IMR-90 (cell line): ENCODE results near the gene EPOP. TPM values are rescaled to one million over a fixed set of nuclear protein-coding genes. Genes with fewer than 3 reads are reported as not detected.

Experiments
- ATAC-seq: fragments of 200-7000 bp; cut with Tn5 transposase; 2 replicates; pipeline ENCODE4 v1.9.1; 2020; ENCODE audit warnings: low read depth, mild to moderate bottlenecking, moderate library complexity
- BruUV-seq: library from RNA; stranded (reverse); fragments of 400-500 nt; replicated peaks from 2 replicates; lab custom pipeline; 2021; lab: Mats Ljungman, UMichigan
- CTCF ChIA-PET: fragments of 300-600 bp; formaldehyde crosslinking; extraction: SDS; loops from one replicate; lab custom pipeline; 2021; ENCODE audit warnings: antibody characterized with exemption; lab: Yijun Ruan, JAX
- POLR2A ChIA-PET: fragments of 300-600 bp; sonication (Branson Sonifier 250); formaldehyde crosslinking; loops from one replicate; lab custom pipeline; 2022; ENCODE audit warnings: antibody characterized with exemption; ENCODE audit not compliant: unreplicated experiment; lab: Charles Lee
- DNase-seq: peaks from one replicate; pipeline ENCODE4 v3.0.0; 2013
- H2AFZ ChIP-seq: replicated peaks from 2 replicates; pipeline ENCODE3; 2013; ENCODE audit warnings: low read length, mild to moderate bottlenecking; ENCODE audit not compliant: poor library complexity
- H2AK5ac ChIP-seq: 2 replicates; pipeline ENCODE4 v1.6.1; 2013; ENCODE audit warnings: low read depth, low read length, inconsistent platforms
- H2AK9ac ChIP-seq: replicated peaks from 2 replicates; pipeline ENCODE3; 2013; ENCODE audit warnings: mild to moderate bottlenecking, low read depth, low read length, moderate library complexity; ENCODE audit not compliant: poor library complexity
- H2BK120ac ChIP-seq: 2 replicates; pipeline ENCODE4 v1.6.1; 2013; ENCODE audit warnings: low read depth, low read length, inconsistent platforms
- H2BK15ac ChIP-seq: 3 replicates; pipeline ENCODE4 v1.6.1; 2013; ENCODE audit warnings: low read depth, low read length, inconsistent platforms
- H2BK20ac ChIP-seq: 2 replicates; pipeline ENCODE4 v1.6.1; 2013; ENCODE audit warnings: low read depth, mild to moderate bottlenecking, inconsistent platforms, low read length, moderate library complexity
- H2BK5ac ChIP-seq: 2 replicates; pipeline ENCODE4 v1.6.1; 2013; ENCODE audit warnings: mild to moderate bottlenecking, low read depth, low read length, inconsistent platforms; ENCODE audit not compliant: poor library complexity, severe bottlenecking
- H3K14ac ChIP-seq: replicated peaks from 2 replicates; pipeline ENCODE4 v1.6.1; 2013; ENCODE audit warnings: low read depth, low read length, inconsistent platforms
- H3K18ac ChIP-seq: 2 replicates; pipeline ENCODE4 v1.6.1; 2013; ENCODE audit warnings: low read depth, low read length, control low read depth
- H3K23ac ChIP-seq: 2 replicates; pipeline ENCODE4 v1.6.1; 2013; ENCODE audit warnings: low read depth, low read length, inconsistent platforms
- H3K27ac ChIP-seq: 2 replicates; pipeline ENCODE4 v1.5.1; 2013; ENCODE audit warnings: mild to moderate bottlenecking, control low read depth, low read length; ENCODE audit not compliant: insufficient read depth
- H3K27me3 ChIP-seq: 2 replicates; pipeline ENCODE4 v1.6.1; 2013; ENCODE audit warnings: low read length; ENCODE audit not compliant: control insufficient read depth, insufficient read depth
- H3K36me3 ChIP-seq: 2 replicates; pipeline ENCODE4 v1.6.1; 2013; ENCODE audit warnings: low read length, mixed read lengths; ENCODE audit not compliant: control insufficient read depth, insufficient read depth
- H3K4ac ChIP-seq: 2 replicates; pipeline ENCODE4 v1.6.1; 2013; ENCODE audit warnings: low read depth, low read length, inconsistent platforms
- H3K4me1 ChIP-seq: 2 replicates; pipeline ENCODE4 v1.6.1; 2013; ENCODE audit warnings: low read length, mixed read lengths; ENCODE audit not compliant: control insufficient read depth, insufficient read depth
- H3K4me2 ChIP-seq: 2 replicates; pipeline ENCODE4 v1.6.1; 2013; ENCODE audit warnings: low read depth, mild to moderate bottlenecking, control low read depth, low read length, moderate library complexity
- H3K4me3 ChIP-seq: 2 replicates; pipeline ENCODE4 v1.5.1; 2013; ENCODE audit warnings: low read depth, mild to moderate bottlenecking, control low read depth, low read length, moderate library complexity; ENCODE audit not compliant: insufficient read depth
- H3K56ac ChIP-seq: 2 replicates; pipeline ENCODE4 v1.6.1; 2013; ENCODE audit warnings: low read length, inconsistent platforms; ENCODE audit not compliant: insufficient read depth; ENCODE audit errors: extremely low read depth
- H3K79me1 ChIP-seq, 2 experiments: 2 replicates each; pipeline ENCODE4 v1.6.1; 2013; ENCODE audit warnings: low read length in 2 of 2, inconsistent platforms in 1 of 2, low read depth in 1 of 2
- H3K9ac ChIP-seq: 2 replicates; pipeline ENCODE4 v1.6.1; 2013; ENCODE audit warnings: low read depth, low read length, control low read depth
- H3K9me1 ChIP-seq: 2 replicates; pipeline ENCODE4 v1.6.1; 2013; ENCODE audit warnings: low read length, inconsistent platforms; ENCODE audit not compliant: insufficient read depth
- H3K9me3 ChIP-seq: 2 replicates; pipeline ENCODE4 v1.6.1; 2013; ENCODE audit warnings: low read length; ENCODE audit not compliant: control insufficient read depth, insufficient read depth
- H4K20me1 ChIP-seq: 2 replicates; pipeline ENCODE4 v1.6.1; 2013; ENCODE audit warnings: low read length, inconsistent platforms; ENCODE audit not compliant: insufficient read depth
- H4K5ac ChIP-seq: 2 replicates; pipeline ENCODE4 v1.6.1; 2013; ENCODE audit warnings: mild to moderate bottlenecking, low read depth, low read length, control low read depth
- H4K8ac ChIP-seq, 2 experiments: 2 replicates each; pipeline ENCODE4 v1.6.1; 2013; ENCODE audit warnings: low read depth in 2 of 2, low read length in 2 of 2, control low read depth in 1 of 2, inconsistent platforms in 1 of 2
- H4K91ac ChIP-seq: 2 replicates; pipeline ENCODE4 v1.6.1; 2013; ENCODE audit warnings: low read depth, low read length, inconsistent platforms; ENCODE audit not compliant: insufficient read depth
- BHLHE40 ChIP-seq: fragments of 150-350 bp; IDR thresholded peaks from 2 replicates; pipeline ENCODE4 v1.6.1; 2016; ENCODE audit warnings: mild to moderate bottlenecking, low read depth, low read length
- CEBPB ChIP-seq: IDR thresholded peaks from 2 replicates; pipeline ENCODE4 v1.6.1; 2012; ENCODE audit warnings: low read depth, low read length, improper control_type of control experiment
- MAFK ChIP-seq: IDR thresholded peaks from 2 replicates; pipeline ENCODE4 v1.6.1; 2012; ENCODE audit warnings: low read depth, low read length, improper control_type of control experiment
- NFE2L2 ChIP-seq: fragments of 150-350 bp; IDR thresholded peaks from 2 replicates; pipeline ENCODE4 v1.6.1; 2016; ENCODE audit warnings: low read depth, mild to moderate bottlenecking, low read length
- POLR2A ChIP-seq: IDR thresholded peaks from 2 replicates; pipeline ENCODE4 v1.6.1; 2012; ENCODE audit warnings: mild to moderate bottlenecking, low read depth, low read length
- RCOR1 ChIP-seq: IDR thresholded peaks from 2 replicates; pipeline ENCODE4 v1.6.1; 2012; ENCODE audit warnings: mild to moderate bottlenecking, low read length, improper control_type of control experiment; ENCODE audit not compliant: insufficient replicate concordance
- WGBS, 2 experiments: methylation state at CpG; one replicate each; pipeline versions ENCODE4 v1.1.5 to v1.1.7; 2013; ENCODE audit warnings: missing lambda C conversion rate in 2 of 2; ENCODE audit not compliant: insufficient read length in 1 of 2; ENCODE audit errors: extremely low coverage in 2 of 2; 5-methylcytosine and 5-hydroxymethylcytosine counted together
- dilution Hi-C: fragments of 300-500 bp; cut with HindIII; formaldehyde crosslinking; loops from one replicate; pipeline ENCODE4 v1.14.3; 2018; ENCODE audit warnings: low sequenced_read_pairs; ENCODE audit not compliant: unreplicated experiment
- in situ Hi-C: fragments of 300-500 bp; cut with MboI; formaldehyde crosslinking; loops from 3 replicates; pipeline ENCODE4 v1.14.3; 2019; ENCODE audit warnings: low sequenced_read_pairs, inconsistent platforms, mixed read lengths
- intact Hi-C: fragments of 100-400 bp; cut with micrococcal nuclease; formaldehyde crosslinking; loops from 2 replicates; pipeline ENCODE4 v1.10.0; 2022
- polyA plus RNA-seq, 3 experiments: library from polyadenylated mRNA; depleted of rRNA; stranded (reverse); fragments of >200 nt; gene quantifications; 2 replicates each; pipeline ENCODE4 v1.2.3, GENCODE V29; 2012; ENCODE audit warnings: low replicate concordance in 1 of 3
- total RNA-seq: library from RNA; depleted of rRNA; stranded (reverse); fragments of >200 nt; gene quantifications from 2 replicates; pipeline ENCODE4 v1.2.3, GENCODE V29; 2012

The EPOP gene
- total and polyA plus RNA-seq, 2 of the 4 experiments (the other 2 are of a cell fraction): 0.36 to 0.82 TPM

DNA sequence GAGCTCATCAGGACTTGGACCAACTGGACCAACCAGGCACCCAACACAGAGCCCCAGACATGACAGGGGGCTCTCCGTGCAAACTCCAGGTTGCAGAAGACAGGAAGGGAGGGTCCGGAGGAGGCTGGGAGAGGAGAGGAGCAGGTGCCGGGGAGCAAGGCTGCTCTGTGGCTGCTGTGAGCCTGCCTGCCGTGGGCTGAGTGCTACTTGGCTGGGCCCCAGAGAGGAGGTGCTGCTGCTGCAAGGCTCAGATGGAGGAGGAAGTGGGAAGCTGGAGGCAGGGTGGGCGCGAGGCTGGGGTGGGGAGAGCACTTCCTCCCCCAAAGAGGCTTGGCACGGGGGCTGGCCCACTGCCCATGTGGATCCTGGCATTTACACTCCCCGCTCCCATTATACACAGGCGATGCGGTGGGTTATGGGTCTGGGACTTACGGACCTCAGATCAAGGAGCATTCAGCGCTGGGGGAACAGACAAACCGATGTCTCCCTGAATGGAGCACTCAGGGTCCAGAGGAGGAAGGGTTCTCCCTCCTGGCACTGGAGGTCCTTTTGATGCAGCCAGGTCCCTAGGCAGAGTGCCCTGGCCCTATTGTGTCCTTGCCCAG lies 15.9 kb downstream of the EPOP start:
- POLR2A ChIA-PET: no interaction called here

More for the DNA sequence above, 15.9 kb downstream of the EPOP start:
- Histone ChIP-seq H3K9me3 (no peaks in the 10 kb centered on the region), H4K20me1 (no peaks in the 10 kb centered on the region), H3K18ac (no peak overlapping the region), H3K56ac (no peak overlapping the region), H3K27me3 (peaks cover 50% of the 10 kb centered on the region), H2BK5ac (no peak overlapping the region), H2BK120ac (no peak overlapping the region), H3K4me2 (no peak overlapping the region), H2BK15ac (no peak overlapping the region), H3K4ac (no peak overlapping the region), H3K9me1 (no peaks in the 10 kb centered on the region; the same call in 1 of the 2 replicates), H3K4me1 (no peaks in the 10 kb centered on the region), H4K91ac (no peak overlapping the region), H3K9ac (no peak overlapping the region), H2AK5ac (no peak overlapping the region), H3K4me3 (no peak overlapping the region), H2BK20ac (no peak overlapping the region), H4K5ac (no peak overlapping the region), H3K36me3 (no peaks in the 10 kb centered on the region), H4K8ac (no peak overlapping the region), H3K23ac (no peak overlapping the region; the same call in 1 of the 2 replicates), H3K14ac (no peak overlapping the region), H3K79me1 (no peaks in the 10 kb centered on the region), H2AFZ (no peak overlapping the region), H2AK9ac (no peak overlapping the region), H3K27ac (no peak overlapping the region)
- 100% methylated on average over 1 of the region's 13 CpGs; no CpG with 5 or more reads in 1 of the 2 experiments for WGBS, 2 experiments
- no peak for TF ChIP-seq RCOR1
- TF ChIP-seq NFE2L2: no peak
- TF ChIP-seq CEBPB: no peak
- TF ChIP-seq MAFK: no peak
- no peak for TF ChIP-seq POLR2A
- TF ChIP-seq BHLHE40: no peak
- intact Hi-C loops (no loop called here), in situ Hi-C loops (no loop called here), dilution Hi-C loops (no loop called here)
- DNase-seq (no peak), ATAC-seq (no peak)
- BruUV-seq: no TSS peak
- CTCF ChIA-PET: no interaction called here
